NCI-H774 (cell line): ENCODE results near the gene KRTAP10-12.

Experiments
- DNase-seq: peaks from one replicate; lab custom pipeline; 2025; lab: John Stamatoyannopoulos, UW

KRTAP10-12 gene

GRCh38 chr21:44712203-44713028 lies 15.4 kb downstream of the KRTAP10-12 start:
- DNase-seq = no peak

- DNase-seq = no peak
Measured at GRCh38 chr21:44713130-44713529, 16.2 kb downstream of the KRTAP10-12 start.

GRCh38 chr21:44713846-44714245 lies 16.9 kb downstream of the KRTAP10-12 start:
- DNase-seq = no peak

GRCh38 chr21:44714905-44715304 lies 17.9 kb downstream of the KRTAP10-12 start:
- DNase-seq = no peak

- no peak for DNase-seq
Measured at GRCh38 chr21:44716984-44717383, 20.0 kb downstream of the KRTAP10-12 start.

- no peak for DNase-seq
Measured at GRCh38 chr21:44718093-44718492, 21.1 kb downstream of the KRTAP10-12 start.

GRCh38 chr21:44718571-44718970 lies 21.6 kb downstream of the KRTAP10-12 start:
- DNase-seq = no peak

- no peak for DNase-seq
Measured at GRCh38 chr21:44720170-44720569, 23.2 kb downstream of the KRTAP10-12 start.

- DNase-seq = no peak
Measured at GRCh38 chr21:44722731-44723130, 25.8 kb downstream of the KRTAP10-12 start.

- DNase-seq = no peak
Measured at GRCh38 chr21:44723177-44724131, 26.5 kb downstream of the KRTAP10-12 start.

GRCh38 chr21:44724196-44724595 lies 27.2 kb downstream of the KRTAP10-12 start:
- no peak for DNase-seq

- no peak for DNase-seq
Measured at GRCh38 chr21:44724926-44725325, 28.0 kb downstream of the KRTAP10-12 start.

- no peak for DNase-seq
Measured at GRCh38 chr21:44726826-44727225, 29.9 kb downstream of the KRTAP10-12 start.

GRCh38 chr21:44727321-44727720 lies 30.3 kb downstream of the KRTAP10-12 start:
- DNase-seq = no peak

GRCh38 chr21:44727757-44728156 lies 30.8 kb downstream of the KRTAP10-12 start:
- no peak for DNase-seq

- DNase-seq = no peak
Measured at GRCh38 chr21:44728716-44729115, 31.7 kb downstream of the KRTAP10-12 start.

- DNase-seq = no peak
Measured at GRCh38 chr21:44729336-44730027, 32.5 kb downstream of the KRTAP10-12 start.

- no peak for DNase-seq
Measured at GRCh38 chr21:44730028-44730395, 33.0 kb downstream of the KRTAP10-12 start.

GRCh38 chr21:44730951-44731579 lies 34.1 kb downstream of the KRTAP10-12 start:
- no peak for DNase-seq

GRCh38 chr21:44732263-44732662 lies 35.3 kb downstream of the KRTAP10-12 start:
- no peak for DNase-seq

- DNase-seq = no peak
Measured at GRCh38 chr21:44732956-44733355, 36.0 kb downstream of the KRTAP10-12 start.
